B cell (primary cell): ENCODE measurements around the gene SLC45A3. TPM values are rescaled to one million over a fixed set of nuclear protein-coding genes. Genes with fewer than 3 reads are reported as not detected.

ENCODE experiments used
- ATAC-seq: fragments of 200-7000 bp; cut with Tn5 transposase; one replicate; pipeline ENCODE4 v1.10.0; 2021; ENCODE audit warnings: low read depth, mild to moderate bottlenecking, moderate number of reproducible peaks, moderate library complexity
- CTCF ChIA-PET: fragments of 350-600 bp; sonication (Branson Sonifier 250); formaldehyde crosslinking; loops from one replicate; lab custom pipeline; 2021; ENCODE audit warnings: antibody characterized with exemption, inconsistent platforms; lab: Charles Lee
- POLR2A ChIA-PET: fragments of 350-600 bp; sonication (Branson Sonifier 250); formaldehyde crosslinking; loops from one replicate; lab custom pipeline; 2021; ENCODE audit warnings: antibody characterized with exemption; lab: Charles Lee
- DNase-seq: peaks from one replicate; pipeline ENCODE4 v3.0.0; 2013
- H2AFZ ChIP-seq: 2 replicates; pipeline ENCODE4 v1.6.1; 2012; ENCODE audit warnings: mild to moderate bottlenecking, low read depth, low read length; ENCODE audit not compliant: insufficient read depth, poor library complexity, severe bottlenecking
- H3K27ac ChIP-seq, 2 donors: 1 replicate in 1 of 2; 2 replicates in 1 of 2; pipeline ENCODE4 v1.5.1; 2012 to 2013; ENCODE audit warnings: low read length in 2 of 2, mild to moderate bottlenecking in 2 of 2, moderate library complexity in 1 of 2
- H3K27me3 ChIP-seq, 4 experiments: fragments of 200-600 bp in 1 of 4; sonication (generic) in 1 of 4; replicated peaks in 1 of 4; 1 replicate in 2 of 4; 2 replicates in 2 of 4; pipeline versions ENCODE4 v1.6.1 to v1.7.0; 2013 to 2016; ENCODE audit warnings: low read length in 3 of 4, mild to moderate bottlenecking in 2 of 4, mixed read lengths in 1 of 4, moderate library complexity in 1 of 4; ENCODE audit not compliant: insufficient read depth in 4 of 4, control insufficient read depth in 3 of 4; ENCODE audit errors: control extremely low read depth in 1 of 4
- H3K36me3 ChIP-seq, 2 experiments: replicated peaks in 1 of 2; 1 replicate in 1 of 2; 2 replicates in 1 of 2; pipeline versions ENCODE4 v1.6.1 to v1.7.1; 2013; ENCODE audit warnings: low read length in 1 of 2; ENCODE audit not compliant: insufficient read depth in 2 of 2, control insufficient read depth in 1 of 2; ENCODE audit errors: control extremely low read depth in 1 of 2, extremely low read depth in 1 of 2
- H3K4me1 ChIP-seq, 2 donors: fragments of 200-600 bp in 1 of 2; sonication (generic) in 1 of 2; 1 replicate in 1 of 2; 2 replicates in 1 of 2; pipeline versions ENCODE4 v1.5.1 to v1.6.1; 2013 to 2017; ENCODE audit warnings: low read length in 2 of 2; ENCODE audit not compliant: control insufficient read depth in 2 of 2, insufficient read depth in 2 of 2
- H3K4me2 ChIP-seq: replicated peaks from 2 replicates; pipeline ENCODE3; 2012; ENCODE audit warnings: mild to moderate bottlenecking, low read depth, low read length; ENCODE audit not compliant: poor library complexity, severe bottlenecking
- H3K4me3 ChIP-seq, 5 experiments: fragments of 200-600 bp in 1 of 5; sonication (generic) in 1 of 5; 1 replicate in 3 of 5; 2 replicates in 2 of 5; pipeline versions ENCODE4 v1.5.1 to v1.7.0; 2011 to 2016; ENCODE audit warnings: low read length in 4 of 5, mild to moderate bottlenecking in 4 of 5, low read depth in 2 of 5, control low read depth in 1 of 5, moderate library complexity in 1 of 5; ENCODE audit not compliant: insufficient read depth in 1 of 5; ENCODE audit errors: control extremely low read depth in 1 of 5, extremely low read depth in 1 of 5
- H3K79me2 ChIP-seq: fragments of 200-600 bp; sonication (generic); one replicate; pipeline ENCODE4 v1.6.0; 2016; ENCODE audit warnings: low read length; ENCODE audit not compliant: control insufficient read depth, insufficient read depth
- H3K9ac ChIP-seq: fragments of 200-600 bp; sonication (generic); 2 replicates; pipeline ENCODE4 v1.6.1; 2017; ENCODE audit warnings: mild to moderate bottlenecking, low read length, moderate library complexity
- H3K9me3 ChIP-seq, 3 donors: one replicate each; pipeline versions ENCODE4 v1.6.1 to v1.7.1; 2013; ENCODE audit warnings: low read length in 2 of 3; ENCODE audit not compliant: control insufficient read depth in 2 of 3, insufficient read depth in 1 of 3; ENCODE audit errors: control extremely low read depth in 1 of 3
- H4K20me1 ChIP-seq: 2 replicates; pipeline ENCODE4 v1.6.0; 2012; ENCODE audit warnings: mild to moderate bottlenecking, low read length; ENCODE audit not compliant: insufficient read depth, control insufficient read depth, poor library complexity, severe bottlenecking
- H3K27ac Mint-ChIP-seq: one replicate; pipeline ENCODE4 v1.8.0; 2021; ENCODE audit warnings: mixed read lengths
- H3K27me3 Mint-ChIP-seq: one replicate; pipeline ENCODE4 v1.8.0; 2021; ENCODE audit warnings: mixed read lengths
- H3K4me1 Mint-ChIP-seq: one replicate; pipeline ENCODE4 v1.8.0; 2021; ENCODE audit warnings: mixed read lengths
- H3K4me3 Mint-ChIP-seq: one replicate; pipeline ENCODE4 v1.8.0; 2021; ENCODE audit warnings: mixed read lengths
- H3K9me3 Mint-ChIP-seq: one replicate; pipeline ENCODE4 v1.8.0; 2022; ENCODE audit warnings: mixed read lengths; ENCODE audit not compliant: insufficient read depth
- EZH2 ChIP-seq: IDR thresholded peaks from 2 replicates; pipeline ENCODE4 v1.6.1; 2012; ENCODE audit warnings: borderline replicate concordance, low read depth, mild to moderate bottlenecking, moderate library complexity, low read length; ENCODE audit not compliant: insufficient read depth, poor library complexity, severe bottlenecking
- WGBS: methylation state at CpG from one replicate; pipeline ENCODE4 v1.1.5; 2013; ENCODE audit warnings: missing lambda C conversion rate; ENCODE audit not compliant: insufficient coverage; 5-methylcytosine and 5-hydroxymethylcytosine counted together
- intact Hi-C: fragments of 100-400 bp; cut with micrococcal nuclease; formaldehyde crosslinking; loops from one replicate; pipeline ENCODE4 v1.10.0; 2022
- polyA plus RNA-seq: library from polyadenylated mRNA; depleted of rRNA; stranded (reverse); fragments of >200 nt; gene quantifications from 2 replicates; pipeline ENCODE4 v1.2.3, GENCODE V29; 2012
- total RNA-seq, 2 donors: library from RNA; stranded (reverse); fragments of 120-200 nt in 1 of 2; gene quantifications; 1 replicate in 1 of 2; 2 replicates in 1 of 2; pipeline versions ENCODE4 v1.2.3 to v1.2.4, GENCODE V29; 2013 to 2022
- TF ChIP-seq, protein P1 (sequence below): fragments of 200-600 bp; IDR thresholded peaks from one replicate; pipeline ENCODE4 v1.8.0; 2022; ENCODE audit warnings: antibody characterized with exemption, mild to moderate bottlenecking

SLC45A3 gene
- total and polyA plus RNA-seq, 2 donors (not counting 1 experiment from before 2014, with no cell fraction given), result 5.0 to 23.9 TPM

DNA sequence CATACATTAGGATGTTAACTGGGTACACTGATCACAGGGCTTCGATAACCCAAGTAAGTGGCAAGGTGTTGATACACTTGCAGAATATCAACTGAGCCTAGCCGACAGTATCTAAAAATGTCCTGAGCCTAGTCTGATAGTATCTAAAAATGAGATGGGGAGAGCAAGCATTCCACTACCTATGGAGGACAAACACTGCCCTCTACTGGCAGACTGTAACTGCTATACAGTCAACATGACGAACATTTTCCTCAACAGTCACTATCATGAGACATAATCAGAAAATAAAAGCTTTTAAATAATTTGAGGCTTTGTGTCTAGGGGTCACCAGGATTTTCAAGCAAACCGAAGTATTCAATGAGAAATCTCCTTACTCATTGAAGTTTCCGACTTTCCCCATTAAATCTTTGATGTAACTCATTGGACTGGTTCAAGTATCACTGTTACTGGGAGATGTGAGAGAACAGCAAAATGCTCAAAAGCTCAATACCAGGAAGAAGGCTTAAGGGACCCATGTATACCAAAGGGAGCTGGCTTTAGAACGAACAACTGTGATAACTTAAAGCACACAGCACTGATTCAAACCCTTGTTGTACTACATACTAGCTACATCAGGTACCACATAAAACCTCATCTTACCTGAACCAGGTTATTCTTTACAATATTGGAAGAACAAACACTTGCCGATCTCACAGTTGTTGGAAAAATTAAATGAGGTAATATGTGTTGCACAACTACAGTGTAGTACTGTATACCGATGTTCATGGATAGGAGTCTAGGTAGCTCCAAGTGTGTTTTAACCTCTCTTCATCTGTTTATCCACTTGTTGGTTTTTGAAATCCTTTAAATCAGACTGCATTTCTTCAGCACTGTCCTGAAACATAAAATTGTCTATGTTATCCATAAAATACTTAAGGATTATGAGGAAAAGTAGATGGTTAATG, 31.1 kb upstream of the SLC45A3 start:
- Mint-ChIP-seq H3K4me1 (peaks cover 22% of the 10 kb centered on the region), H3K4me3 (no peak overlapping the region), H3K9me3 (no peaks in the 10 kb centered on the region), H3K27ac (peak overlapping the region; percentile 39), H3K27me3 (no peaks in the 10 kb centered on the region)
- POLR2A ChIA-PET, result interaction anchor here (0.5 to 1.5 kb wide), 4 partner anchors 42 to 603 kb away, joined by 3 read pairs; partner anchors contain the start of gene ELK4
- no peak overlapping the region for H3K27ac ChIP-seq
- H3K4me2 ChIP-seq, result no peak overlapping the region
- no peak overlapping the region for H3K4me3 ChIP-seq
- peaks cover 13 to 16% of the 10 kb centered on the region in 2 donors for H3K4me1 ChIP-seq
- peak overlapping the region; percentile 2 for H2AFZ ChIP-seq
- H3K9ac ChIP-seq, result no peak overlapping the region
- peaks cover 3 to 7% of the 10 kb centered on the region in 2 experiments for H3K36me3 ChIP-seq
- CTCF ChIA-PET, result interaction anchor here (0.6 to 16.3 kb wide), 40 partner anchors 10 to 649 kb away, joined by 3 to 943 read pairs (median 6); partner anchors contain the start of genes ELK4, PM20D1 and SLC45A3
- intact Hi-C loops, result loop anchor here (1.0 to 5.0 kb wide), 6 partner anchors 43 to 266 kb away; partner anchors contain the start of gene ELK4
- H4K20me1 ChIP-seq, result no peaks in the 10 kb centered on the region
- TF ChIP-seq, protein P1, sequence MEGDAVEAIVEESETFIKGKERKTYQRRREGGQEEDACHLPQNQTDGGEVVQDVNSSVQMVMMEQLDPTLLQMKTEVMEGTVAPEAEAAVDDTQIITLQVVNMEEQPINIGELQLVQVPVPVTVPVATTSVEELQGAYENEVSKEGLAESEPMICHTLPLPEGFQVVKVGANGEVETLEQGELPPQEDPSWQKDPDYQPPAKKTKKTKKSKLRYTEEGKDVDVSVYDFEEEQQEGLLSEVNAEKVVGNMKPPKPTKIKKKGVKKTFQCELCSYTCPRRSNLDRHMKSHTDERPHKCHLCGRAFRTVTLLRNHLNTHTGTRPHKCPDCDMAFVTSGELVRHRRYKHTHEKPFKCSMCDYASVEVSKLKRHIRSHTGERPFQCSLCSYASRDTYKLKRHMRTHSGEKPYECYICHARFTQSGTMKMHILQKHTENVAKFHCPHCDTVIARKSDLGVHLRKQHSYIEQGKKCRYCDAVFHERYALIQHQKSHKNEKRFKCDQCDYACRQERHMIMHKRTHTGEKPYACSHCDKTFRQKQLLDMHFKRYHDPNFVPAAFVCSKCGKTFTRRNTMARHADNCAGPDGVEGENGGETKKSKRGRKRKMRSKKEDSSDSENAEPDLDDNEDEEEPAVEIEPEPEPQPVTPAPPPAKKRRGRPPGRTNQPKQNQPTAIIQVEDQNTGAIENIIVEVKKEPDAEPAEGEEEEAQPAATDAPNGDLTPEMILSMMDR, result peak; percentile 95
- TF ChIP-seq EZH2, result no peak
- H3K79me2 ChIP-seq, result no peaks in the 10 kb centered on the region
- no peaks in the 10 kb centered on the region for H3K27me3 ChIP-seq
- DNase-seq (peak; percentile 87), ATAC-seq (peak; percentile 96)
- H3K9me3 ChIP-seq, result no peaks in the 10 kb centered on the region
- WGBS, result 50% methylated on average over 1 of the region's 8 CpGs
